HG03571 (cell line): ENCODE measurements around the gene OTUB2.

ENCODE experiments used
- ATAC-seq: cut with Tn5 transposase; IDR thresholded peaks from one replicate; pipeline ENCODE4 v1.9.1; 2021; ENCODE audit not compliant: unreplicated experiment

The OTUB2 gene

DNA sequence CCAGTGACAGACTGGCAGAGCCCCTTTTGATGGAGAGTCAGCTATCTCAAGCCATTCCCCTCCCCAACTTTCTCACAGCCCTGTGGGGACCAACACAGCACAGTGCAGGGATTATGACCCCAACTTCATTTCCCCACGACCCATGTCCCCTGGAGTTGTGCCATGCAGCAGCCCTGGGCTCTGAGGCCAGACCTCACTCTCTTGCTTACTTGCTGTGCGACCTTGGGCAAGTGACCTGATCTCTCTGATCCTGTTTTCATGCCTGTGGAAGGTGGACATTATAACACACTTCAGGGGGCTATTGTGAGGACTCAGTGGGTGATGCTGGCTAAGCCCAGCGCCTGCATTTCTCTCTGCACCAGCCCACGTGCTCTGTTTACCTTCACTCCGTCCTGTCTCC is 14.1 kb downstream of the OTUB2 start:
- no peak for ATAC-seq

DNA sequence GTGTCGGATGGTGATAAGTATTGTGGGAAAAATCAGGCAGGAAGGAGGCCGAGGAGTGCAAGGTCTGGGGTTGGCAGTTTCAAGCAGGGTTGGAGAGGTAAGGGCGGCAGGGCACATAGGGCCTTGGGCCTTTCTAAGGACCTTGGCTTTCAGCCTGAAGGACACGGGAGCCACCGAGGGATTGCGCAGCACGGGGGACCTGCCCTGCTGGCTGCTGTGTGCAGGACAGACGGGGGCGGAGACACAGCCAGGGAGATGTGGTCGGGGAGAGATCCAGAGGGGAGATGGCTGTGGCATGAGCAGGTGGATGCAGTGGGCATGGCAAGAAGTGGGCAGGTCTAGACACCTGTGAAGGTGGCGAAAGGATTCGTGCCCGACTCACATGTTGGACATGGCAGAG is 14.7 kb downstream of the OTUB2 start:
- no peak for ATAC-seq

DNA sequence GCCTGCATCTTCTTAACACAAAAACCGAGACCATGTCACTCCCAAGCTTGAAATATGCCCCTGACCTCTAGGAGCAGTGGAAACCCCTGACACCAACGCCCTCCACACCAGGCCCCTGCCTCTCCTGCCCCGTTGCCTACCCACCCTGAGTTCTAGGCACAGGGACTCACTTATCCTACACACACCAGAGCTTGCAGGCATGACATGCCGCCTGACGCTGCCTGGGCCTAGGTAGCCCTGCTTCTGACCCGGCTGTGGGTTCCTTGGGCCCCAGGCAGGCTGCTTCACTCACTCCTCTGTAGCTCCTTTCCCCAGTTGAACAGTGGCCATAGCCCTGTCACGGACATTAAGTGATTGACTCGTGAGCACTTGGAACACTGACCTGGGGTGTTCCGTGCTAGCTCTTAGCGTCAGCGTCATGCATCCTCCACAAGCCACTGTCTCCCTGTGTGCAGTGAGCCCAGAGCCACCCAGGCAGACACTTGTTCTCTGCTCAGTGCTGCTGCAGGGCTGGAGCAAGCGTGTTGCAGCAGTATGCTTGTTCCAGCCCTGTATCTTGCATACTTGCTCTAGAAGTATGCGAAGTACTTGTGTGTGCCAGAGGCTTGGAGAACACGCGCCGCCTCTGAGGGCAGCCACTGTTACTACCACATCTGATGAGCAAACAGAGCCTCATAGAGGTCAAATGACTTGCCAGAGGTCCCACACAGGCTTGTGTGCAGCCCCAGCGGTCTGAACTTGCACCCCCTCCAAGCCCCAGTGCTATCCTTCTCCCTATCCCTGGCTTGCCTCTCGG is 15.6 kb downstream of the OTUB2 start:
- no peak for ATAC-seq

DNA sequence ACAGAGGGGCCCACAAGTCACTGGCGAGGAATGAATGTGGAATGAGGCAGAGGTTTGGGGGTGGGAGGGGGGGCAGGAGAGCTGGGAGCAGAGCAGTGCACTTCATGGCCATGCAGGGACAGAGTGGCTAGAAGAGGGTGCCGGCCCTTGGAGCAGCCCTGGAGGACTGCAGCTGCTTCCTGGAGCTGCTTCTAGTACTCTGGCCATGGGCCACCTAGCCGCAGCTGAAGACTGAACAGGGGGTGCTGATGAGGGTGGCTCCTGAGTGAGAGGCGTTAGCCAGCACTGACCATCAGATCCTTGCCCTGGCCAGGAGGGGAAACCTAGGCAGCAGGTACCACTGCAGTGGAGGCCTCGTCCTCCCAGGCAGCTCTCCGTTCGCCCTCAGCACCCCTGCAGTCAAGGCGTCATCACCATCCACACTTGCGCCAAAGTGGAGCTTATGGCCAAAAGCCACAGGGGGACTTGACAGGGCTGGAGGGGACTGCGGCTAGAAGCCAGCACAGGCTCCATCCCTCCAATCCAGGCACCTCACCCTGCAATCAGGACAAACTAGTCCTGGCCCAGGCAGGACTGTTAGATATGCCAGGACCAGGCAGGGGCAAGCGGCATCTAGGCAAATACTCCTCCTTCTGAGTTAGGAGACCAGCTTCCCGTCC is 16.4 kb downstream of the OTUB2 start:
- ATAC-seq = no peak

DNA sequence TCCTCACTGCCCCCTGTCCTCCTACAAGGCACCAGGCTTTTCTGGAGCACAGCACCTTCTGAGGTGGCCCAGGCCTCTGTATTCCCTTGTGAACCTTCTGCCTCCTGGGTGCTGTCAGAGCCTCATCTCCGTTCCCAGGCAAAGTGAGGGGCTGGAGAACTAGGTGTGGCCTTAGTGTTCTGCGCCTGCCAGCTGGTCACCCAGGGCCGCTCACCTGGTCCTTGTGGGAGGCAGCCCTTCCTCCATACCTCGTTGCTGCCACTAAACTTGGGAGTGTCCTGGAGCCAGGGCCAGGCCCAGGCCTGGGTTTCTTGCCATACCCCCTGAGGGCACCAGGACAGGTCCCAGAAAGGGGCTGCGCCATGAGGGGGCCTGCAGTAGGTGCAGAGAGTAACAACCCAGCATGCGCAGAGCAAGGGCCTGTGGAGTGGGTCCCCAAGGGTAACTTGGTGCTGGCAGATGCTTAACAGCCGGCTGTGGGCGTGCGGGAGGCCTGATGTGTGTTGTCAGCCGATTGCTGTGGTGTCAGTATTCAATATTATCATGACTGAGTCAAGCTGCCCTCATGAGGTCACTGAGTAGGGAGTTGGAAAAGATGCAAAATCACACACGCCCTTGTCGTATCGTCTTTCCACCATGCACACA is 17.1 kb downstream of the OTUB2 start:
- no peak for ATAC-seq

DNA sequence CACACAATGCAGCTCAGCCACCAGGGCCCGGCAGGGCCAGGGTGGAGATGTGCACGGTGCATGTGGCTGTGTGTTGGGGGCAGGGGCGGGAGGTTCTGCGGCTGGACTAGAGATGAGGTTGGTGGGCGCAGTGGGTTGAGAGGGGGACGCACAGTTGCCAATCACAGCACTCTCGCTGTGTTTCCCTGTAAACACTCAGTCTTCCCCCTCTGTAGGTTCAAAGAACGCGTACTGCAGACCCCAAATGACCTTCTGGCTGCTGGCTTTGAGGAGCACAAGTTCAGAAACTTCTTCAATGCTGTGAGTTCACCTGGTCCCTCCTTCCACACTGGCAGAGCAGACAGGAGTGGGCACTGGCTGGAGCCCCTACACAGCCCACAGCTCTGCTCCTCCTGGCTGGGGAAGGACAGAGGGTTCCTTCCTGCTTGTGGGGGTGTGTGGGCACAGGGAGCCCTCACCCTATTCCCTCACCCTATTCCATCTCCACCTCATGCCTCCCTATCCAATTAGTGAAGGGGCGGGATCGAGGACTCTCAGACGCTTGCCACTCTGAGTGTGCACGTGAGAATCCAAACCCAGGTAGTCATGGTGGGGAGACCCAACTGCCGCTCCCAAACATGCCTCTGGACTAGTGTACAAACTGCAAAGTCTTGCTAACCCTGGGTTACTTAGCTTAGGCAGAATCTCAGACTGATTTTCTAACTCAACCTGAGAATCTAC is 17.8 kb downstream of the OTUB2 start:
- ATAC-seq = no peak

DNA sequence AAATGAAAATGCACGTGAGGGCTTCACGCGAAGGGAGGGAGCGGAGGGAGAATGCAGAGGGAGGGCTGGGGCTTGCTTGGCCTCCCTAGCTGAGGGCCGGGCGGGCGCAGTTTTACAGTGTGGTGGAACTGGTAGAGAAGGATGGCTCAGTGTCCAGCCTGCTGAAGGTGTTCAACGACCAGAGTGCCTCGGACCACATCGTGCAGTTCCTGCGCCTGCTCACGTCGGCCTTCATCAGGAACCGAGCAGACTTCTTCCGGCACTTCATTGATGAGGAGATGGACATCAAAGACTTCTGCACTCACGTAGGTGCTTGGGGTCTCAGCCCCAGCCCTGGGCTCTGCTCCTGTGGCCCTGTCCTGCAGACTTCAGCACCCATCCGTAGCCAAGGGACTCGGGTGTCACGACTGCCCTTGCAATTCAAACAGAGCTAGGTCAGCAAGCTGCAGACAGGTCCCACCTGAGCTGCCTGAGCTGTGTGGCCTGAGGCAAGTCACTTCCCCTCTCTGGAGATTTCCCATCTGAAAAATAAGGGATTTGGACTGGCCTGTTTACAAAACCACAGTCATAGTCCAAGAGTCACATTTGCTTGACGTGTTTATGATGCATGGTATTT is 18.4 kb downstream of the OTUB2 start:
- no peak for ATAC-seq

DNA sequence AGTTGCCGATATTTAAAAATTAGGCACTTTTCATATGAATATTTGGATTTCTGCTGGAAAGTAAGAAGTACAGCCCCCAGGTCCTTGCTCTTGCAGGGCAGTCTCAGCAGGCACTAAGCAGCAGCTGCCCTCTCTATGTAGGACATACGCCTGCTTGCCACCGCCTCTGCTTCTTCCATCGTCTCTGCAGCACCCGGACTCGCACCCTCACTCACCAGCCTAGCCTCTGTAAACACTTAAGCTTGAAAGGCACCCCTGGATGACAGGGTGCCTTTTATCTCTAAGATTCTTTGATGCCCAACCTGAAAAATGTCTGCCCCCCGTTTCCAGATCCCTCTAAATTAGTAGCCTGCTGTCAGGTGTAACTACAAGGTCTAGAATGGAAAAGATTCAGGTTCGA is 19.0 kb downstream of the OTUB2 start:
- no peak for ATAC-seq

DNA sequence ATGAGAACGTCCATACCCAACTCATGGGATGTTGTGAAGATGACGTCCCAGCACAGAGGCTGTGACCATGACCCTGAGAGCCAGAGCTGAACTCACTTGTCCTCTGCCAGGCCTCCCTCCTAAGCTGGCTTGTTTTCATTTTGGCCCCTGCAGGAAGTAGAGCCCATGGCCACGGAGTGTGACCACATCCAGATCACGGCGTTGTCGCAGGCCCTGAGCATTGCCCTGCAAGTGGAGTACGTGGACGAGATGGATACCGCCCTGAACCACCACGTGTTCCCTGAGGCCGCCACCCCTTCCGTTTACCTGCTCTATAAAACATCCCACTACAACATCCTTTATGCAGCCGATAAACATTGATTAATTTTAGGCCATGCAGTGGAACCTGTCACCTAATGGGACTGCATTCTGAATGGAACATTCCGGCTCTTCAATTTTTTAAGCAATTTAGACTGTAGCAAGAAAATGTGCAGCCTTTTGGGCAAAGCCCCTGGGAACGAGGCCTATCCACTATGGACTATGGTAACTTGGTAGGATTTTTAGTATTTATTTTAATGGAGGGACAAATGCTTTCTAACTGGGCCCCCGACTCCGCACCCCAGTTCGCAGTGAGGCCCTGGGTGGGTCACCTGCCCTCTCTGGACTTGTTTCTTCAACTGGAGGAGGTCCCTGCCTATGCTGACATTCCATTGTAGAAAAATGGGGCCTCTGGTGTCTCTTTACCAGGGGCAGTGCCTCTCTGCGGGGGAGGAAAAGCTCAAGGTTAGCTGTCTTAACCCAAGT is 19.6 kb downstream of the OTUB2 start:
- ATAC-seq = no peak

DNA sequence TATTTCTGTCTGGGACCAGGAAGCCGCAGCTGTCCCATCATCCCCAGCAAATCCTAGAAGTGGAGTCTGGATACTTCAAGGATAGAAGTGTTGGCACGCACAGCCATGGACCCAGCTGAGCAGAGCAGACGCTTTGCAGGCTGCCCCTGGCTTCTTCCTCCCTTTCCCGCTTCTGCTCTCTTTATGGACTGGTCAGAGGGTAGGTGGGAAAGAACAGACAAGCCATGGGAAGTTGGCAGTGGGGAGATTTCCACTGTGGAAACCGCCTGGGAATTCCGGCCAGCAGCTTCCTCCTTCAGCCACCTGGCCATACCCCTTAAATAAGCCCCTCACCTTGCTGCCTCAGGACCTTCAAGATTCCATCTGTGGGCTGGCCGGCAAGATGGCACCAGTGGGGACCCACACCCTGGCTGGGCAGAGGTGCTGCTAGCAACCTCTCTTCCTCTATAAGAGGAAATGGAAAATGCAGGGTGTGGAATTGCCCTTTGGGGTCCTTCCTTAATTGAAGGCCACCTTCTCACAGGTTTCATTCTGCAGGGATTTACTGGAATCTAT is 20.6 kb downstream of the OTUB2 start:
- no peak for ATAC-seq

DNA sequence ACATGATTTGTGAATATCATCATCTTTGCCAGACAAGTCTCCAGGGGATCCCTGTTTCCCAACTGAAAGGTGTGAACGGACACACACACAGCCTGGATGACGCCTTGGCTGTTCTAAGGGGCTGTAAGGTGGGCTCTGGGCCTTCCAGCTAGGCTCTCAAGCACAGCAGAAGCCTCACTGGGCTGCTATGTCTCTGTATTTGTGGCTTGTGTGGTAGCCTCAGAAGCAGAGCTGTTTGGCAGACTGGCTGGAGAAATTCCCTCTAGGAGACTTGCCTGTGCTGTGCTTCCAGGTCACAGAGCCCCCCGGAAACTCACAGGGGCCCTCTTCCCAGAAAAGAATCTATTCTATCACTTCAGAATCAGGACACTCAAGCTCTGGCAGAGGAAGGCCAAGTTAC is 21.4 kb downstream of the OTUB2 start:
- no peak for ATAC-seq

DNA sequence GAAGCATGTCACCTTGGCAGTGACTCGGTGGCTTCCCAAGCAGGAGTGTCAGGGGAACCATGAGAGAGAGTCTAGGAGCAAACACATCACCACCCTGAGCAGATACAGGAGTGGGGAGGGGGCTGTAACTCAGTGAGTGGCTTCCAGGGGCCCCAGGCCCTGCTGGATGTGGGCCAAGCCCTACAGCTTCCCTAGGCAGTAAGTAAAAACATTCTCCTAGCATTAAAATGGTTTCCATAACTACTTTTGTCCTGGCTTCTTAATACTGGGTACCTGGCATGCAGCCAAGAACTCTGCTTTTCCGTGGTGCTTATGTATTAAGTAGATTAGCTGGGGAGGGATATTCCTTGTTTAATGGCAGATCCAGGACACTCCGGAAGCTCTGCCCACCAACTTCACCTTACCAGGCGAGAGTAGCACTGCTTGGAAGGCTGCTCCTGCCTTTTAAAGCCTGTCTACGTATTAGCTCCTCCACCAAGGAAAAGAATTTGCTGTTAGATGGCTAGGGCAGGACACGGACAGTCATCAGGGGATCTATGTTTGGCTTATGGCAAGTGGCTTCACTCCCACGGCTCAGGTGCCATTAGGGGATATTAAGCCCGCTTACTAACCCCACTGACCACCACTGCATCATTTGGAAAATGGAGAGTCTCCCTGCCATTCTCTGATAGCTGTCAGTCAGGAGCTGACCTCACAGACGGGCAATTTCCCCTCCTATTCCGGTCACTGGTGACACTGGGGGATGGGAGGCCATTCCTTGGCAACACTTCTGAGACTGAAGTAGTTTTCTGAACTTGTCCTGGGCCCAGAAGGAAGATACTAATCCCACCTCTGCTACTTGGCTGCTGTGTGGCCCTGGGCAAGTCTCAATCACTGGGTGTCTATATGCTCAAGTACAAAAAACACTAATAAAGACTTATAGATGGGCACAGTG is 22.8 kb downstream of the OTUB2 start:
- ATAC-seq = no peak

DNA sequence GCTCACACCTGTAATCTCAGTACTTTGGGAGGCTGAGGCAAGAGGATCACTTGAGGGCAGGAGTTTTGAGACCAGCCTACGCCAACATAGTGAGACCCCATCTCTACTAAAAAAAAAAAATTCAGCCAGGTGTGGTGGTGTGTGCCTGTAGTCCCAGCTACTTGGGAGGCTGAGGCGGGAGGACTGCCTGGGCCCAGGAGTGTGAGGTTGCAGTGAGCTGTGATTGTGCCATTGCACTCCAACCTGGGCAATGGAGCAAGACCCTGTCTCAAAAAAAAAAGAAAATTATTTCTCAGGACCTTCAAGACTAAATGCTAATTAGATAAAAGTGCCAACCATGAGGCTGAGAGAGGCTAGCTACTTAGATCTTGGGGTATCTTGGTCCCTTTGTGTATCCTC is 23.5 kb downstream of the OTUB2 start:
- ATAC-seq = no peak

DNA sequence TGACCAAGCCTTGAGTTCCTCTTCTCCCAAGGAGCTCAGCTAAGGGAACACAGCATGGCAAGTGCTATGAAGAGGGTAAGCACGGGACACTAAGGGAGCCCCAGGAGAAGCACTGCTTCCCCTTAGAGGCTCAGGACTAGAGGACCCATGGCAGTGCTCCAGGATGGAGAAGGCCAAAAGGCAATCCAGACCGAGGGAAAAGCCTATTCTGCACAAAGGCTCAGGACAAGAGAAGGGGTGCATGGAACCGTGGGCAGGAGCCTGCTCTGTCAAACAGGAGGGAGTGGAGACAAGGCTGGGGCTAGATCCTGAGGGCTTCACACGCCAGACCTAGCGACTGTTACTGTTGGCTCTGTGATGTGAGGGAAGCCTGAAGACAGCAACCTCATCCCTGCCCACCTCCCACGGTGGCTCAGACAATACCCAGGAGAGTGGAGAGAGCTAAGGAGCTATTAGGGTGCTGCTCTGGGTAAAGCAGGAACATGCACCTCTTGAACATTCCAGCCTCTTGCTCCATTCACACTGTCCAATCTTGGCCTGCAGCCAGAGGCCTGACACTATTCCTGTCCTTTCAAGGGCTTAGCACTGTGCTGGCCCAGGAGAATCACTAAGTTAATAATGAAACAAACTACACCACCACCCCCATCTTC is 24.2 kb downstream of the OTUB2 start:
- ATAC-seq = no peak

DNA sequence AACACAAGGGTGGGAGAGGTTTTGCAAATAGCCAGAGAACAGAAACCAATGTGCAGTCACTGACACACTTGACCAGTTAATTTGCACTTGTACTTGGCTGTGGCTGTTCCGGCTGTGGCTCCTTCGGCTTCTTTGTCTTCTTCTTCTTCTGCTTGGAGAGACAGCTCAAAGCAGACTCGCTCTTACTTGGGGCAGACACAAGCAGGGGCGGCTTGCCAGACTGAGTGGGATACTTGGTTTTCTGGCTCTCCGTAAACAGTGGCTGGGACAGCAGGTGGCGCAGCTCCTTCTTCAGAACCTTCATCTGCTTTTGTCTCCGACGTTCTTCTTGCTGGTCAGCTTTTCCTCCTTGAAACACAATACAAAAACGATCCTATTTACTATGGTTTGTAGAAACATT is 25.0 kb downstream of the OTUB2 start:
- no peak for ATAC-seq

DNA sequence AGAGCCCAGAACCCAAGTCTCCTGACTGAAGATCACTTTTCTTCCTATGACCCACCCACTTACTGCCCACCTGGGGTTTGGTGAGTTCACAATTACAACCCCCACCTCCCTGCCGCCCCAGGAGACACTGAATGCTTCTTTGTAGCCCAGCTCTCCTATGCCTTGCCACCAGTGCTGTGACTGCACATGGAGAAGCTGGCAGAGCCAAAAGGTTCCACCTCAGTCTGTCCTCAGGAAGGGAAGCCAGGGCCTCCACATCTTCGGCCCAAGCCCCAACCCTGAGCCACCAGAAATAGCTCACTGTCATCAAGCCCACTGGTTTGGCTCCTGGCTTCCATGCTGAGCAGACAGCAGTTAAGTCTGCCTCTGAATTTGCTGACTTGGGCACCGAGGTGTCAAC is 25.6 kb downstream of the OTUB2 start:
- no peak for ATAC-seq

DNA sequence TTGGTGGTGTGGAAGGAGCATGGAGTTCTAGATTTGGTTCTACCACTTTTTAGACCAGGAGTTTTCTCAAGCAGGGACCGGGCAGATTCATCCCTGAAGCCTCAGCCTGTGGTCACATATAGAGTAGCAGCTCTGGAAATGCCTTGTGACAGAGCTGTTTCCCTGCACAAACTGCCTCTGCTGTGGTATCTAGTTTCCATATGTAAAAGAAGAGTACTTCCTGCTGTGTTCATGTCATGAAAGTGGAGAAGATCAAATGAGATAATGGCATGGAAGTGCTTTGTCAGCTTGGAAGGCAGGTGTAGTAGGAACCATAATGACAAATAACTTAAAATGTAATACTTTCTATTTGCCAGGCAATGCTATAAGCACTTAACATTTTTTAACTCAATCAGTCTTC is 26.1 kb downstream of the OTUB2 start:
- no peak for ATAC-seq

DNA sequence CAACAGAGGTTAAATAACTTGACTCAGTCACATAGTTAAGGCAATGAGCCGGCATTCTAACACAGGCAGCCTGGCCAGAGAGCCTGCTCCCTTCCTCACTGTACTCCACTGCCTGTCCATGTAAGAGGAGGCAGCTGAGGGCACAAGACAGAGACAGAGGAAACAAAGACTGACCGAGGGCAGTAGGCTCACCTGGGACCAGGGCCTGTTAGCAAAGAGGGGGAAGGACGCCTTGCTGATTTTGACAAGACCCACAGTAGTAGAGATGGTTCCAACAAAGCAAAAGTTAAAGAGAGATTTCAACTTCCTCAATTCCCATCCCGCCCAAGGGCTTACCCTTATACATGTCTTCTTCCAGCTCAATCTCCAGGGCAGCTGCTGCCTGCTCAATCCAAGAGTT is 26.5 kb downstream of the OTUB2 start:
- no peak for ATAC-seq

DNA sequence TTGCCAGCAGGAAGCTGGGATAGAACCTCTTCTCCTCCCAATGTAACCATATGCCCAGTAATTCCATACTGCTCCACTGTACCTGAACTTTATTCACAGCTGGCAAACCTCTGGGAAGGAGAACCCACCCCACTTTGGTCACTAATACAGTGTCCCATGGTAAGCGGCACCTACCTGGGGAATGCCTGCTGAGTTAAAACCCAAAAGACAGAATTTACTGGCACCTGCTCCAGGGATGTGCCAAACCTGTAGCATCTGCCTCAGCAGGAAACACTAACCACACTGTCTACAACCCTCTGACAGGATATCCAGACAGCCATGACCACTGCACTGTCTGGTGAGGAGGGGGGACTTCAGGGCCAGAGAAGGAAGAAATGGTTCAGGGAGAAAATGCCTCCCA is 28.3 kb downstream of the OTUB2 start:
- ATAC-seq = no peak
